Osteocyte (in vitro differentiated cells): ENCODE results near the gene SNCB. TPM values are rescaled to one million over a fixed set of nuclear protein-coding genes. Genes with fewer than 3 reads are reported as not detected.

Source experiments
- DNase-seq: peaks from one replicate; pipeline ENCODE4 v3.0.0; 2021; ENCODE audit warnings: mixed read lengths; ENCODE audit not compliant: unreplicated experiment; ENCODE audit errors: extremely low spot score
- H3K27ac Mint-ChIP-seq: one replicate; pipeline ENCODE4 v1.8.0; 2021; ENCODE audit warnings: mild to moderate bottlenecking, mixed read lengths; ENCODE audit not compliant: unreplicated experiment
- H3K27me3 Mint-ChIP-seq: one replicate; pipeline ENCODE4 v1.8.0; 2021; ENCODE audit warnings: mixed read lengths; ENCODE audit not compliant: unreplicated experiment
- H3K36me3 Mint-ChIP-seq: one replicate; pipeline ENCODE4 v1.8.0; 2021; ENCODE audit warnings: mixed read lengths; ENCODE audit not compliant: unreplicated experiment
- H3K4me1 Mint-ChIP-seq: one replicate; pipeline ENCODE4 v1.8.0; 2021; ENCODE audit warnings: mixed read lengths; ENCODE audit not compliant: unreplicated experiment
- H3K4me3 Mint-ChIP-seq: one replicate; pipeline ENCODE4 v1.8.0; 2021; ENCODE audit warnings: mild to moderate bottlenecking, moderate library complexity, mixed read lengths; ENCODE audit not compliant: unreplicated experiment
- H3K9me3 Mint-ChIP-seq: one replicate; pipeline ENCODE4 v1.8.0; 2021; ENCODE audit warnings: mixed read lengths; ENCODE audit not compliant: unreplicated experiment
- CTCF ChIP-seq: fragments of 200-600 bp; sonication (generic); IDR thresholded peaks from 2 replicates; pipeline ENCODE4 v1.5.0; 2021; ENCODE audit warnings: antibody characterized with exemption, mild to moderate bottlenecking, moderate library complexity
- total RNA-seq: library from RNA; stranded (reverse); gene quantifications from 2 replicates; pipeline ENCODE4 v1.2.1, GENCODE V29; 2021

The SNCB gene
- total RNA-seq, 1 donor from 2014 or later = not detected

- peaks cover 7% of the 10 kb centered on the region for H3K27me3 Mint-ChIP-seq
- H3K4me3 Mint-ChIP-seq = no peak overlapping the region
- TF ChIP-seq CTCF = peak; percentile 98
- peaks cover 5% of the 10 kb centered on the region for H3K36me3 Mint-ChIP-seq
- no peak overlapping the region for H3K27ac Mint-ChIP-seq
- H3K9me3 Mint-ChIP-seq = no peaks in the 10 kb centered on the region
- H3K4me1 Mint-ChIP-seq = peaks cover 14% of the 10 kb centered on the region
- peak; percentile 92 for DNase-seq
Measured at GRCh38 chr5:176660860-176661641, 30.7 kb upstream of the SNCB start.

- H3K9me3 Mint-ChIP-seq = no peaks in the 10 kb centered on the region
- H3K36me3 Mint-ChIP-seq = peaks cover 5% of the 10 kb centered on the region
- no peak for TF ChIP-seq CTCF
- H3K27me3 Mint-ChIP-seq = peaks cover 7% of the 10 kb centered on the region
- H3K4me3 Mint-ChIP-seq = no peak overlapping the region
- no peak overlapping the region for H3K27ac Mint-ChIP-seq
- DNase-seq = no peak
- peaks cover 14% of the 10 kb centered on the region for H3K4me1 Mint-ChIP-seq
Measured at GRCh38 chr5:176660530-176660859, 30.2 kb upstream of the SNCB start.

- no peak for TF ChIP-seq CTCF
- H3K4me1 Mint-ChIP-seq = peaks cover 14% of the 10 kb centered on the region
- DNase-seq = no peak
- no peak overlapping the region for H3K27ac Mint-ChIP-seq
- no peak overlapping the region for H3K4me3 Mint-ChIP-seq
- peaks cover 7% of the 10 kb centered on the region for H3K27me3 Mint-ChIP-seq
- no peaks in the 10 kb centered on the region for H3K9me3 Mint-ChIP-seq
- H3K36me3 Mint-ChIP-seq = peaks cover 5% of the 10 kb centered on the region
Measured at GRCh38 chr5:176659860-176660461, 29.6 kb upstream of the SNCB start.

GRCh38 chr5:176659512-176659839 lies 29.1 kb upstream of the SNCB start:
- Mint-ChIP-seq H3K4me3 (no peak overlapping the region), H3K4me1 (peaks cover 14% of the 10 kb centered on the region)

More at GRCh38 chr5:176659512-176659839, 29.1 kb upstream of the SNCB start:
- H3K27ac Mint-ChIP-seq = peak overlapping the region; percentile 48
- H3K27me3 Mint-ChIP-seq = peaks cover 7% of the 10 kb centered on the region
- no peaks in the 10 kb centered on the region for H3K9me3 Mint-ChIP-seq
- no peak for TF ChIP-seq CTCF
- DNase-seq = no peak
- H3K36me3 Mint-ChIP-seq = peaks cover 5% of the 10 kb centered on the region
